GOT3 (cell line): Measurements from ENCODE around the gene TSC2.
"Not testable (repeated sequence)": the region's sequence is repeated elsewhere in the genome, so short reads cannot be mapped to it uniquely, and the experiment has no call there.

ENCODE experiments used
- DNase-seq: peaks from one replicate; lab custom pipeline; 2025; ENCODE audit warnings: mixed read lengths; lab: John Stamatoyannopoulos, UW

Gene TSC2

DNA sequence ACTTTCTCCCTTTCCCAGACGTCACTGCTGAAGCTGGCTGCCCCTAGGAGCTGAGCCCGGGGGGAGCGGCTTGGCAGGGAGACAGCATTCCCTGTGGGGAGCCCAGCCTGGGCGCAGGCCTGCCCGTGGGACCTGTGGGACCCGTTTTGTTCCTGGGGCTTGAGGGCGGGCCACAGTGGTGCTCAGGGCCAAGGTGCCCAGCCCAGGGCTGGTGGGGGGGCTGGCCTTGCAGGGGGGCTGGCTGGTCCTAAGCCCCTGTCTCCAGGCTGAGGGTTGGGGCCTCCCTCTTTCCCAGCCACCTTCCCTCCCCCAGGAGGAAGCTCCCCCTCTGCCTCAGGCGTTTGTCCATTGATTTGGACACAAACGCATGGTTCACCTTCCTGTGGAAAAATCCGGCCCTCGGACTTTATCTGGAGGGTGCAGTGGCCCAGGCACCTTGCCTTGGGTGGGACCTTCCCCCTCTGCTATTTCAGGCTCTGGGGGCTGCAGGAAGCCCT lies 16.7 kb upstream of the TSC2 start:
- no peak for DNase-seq

DNA sequence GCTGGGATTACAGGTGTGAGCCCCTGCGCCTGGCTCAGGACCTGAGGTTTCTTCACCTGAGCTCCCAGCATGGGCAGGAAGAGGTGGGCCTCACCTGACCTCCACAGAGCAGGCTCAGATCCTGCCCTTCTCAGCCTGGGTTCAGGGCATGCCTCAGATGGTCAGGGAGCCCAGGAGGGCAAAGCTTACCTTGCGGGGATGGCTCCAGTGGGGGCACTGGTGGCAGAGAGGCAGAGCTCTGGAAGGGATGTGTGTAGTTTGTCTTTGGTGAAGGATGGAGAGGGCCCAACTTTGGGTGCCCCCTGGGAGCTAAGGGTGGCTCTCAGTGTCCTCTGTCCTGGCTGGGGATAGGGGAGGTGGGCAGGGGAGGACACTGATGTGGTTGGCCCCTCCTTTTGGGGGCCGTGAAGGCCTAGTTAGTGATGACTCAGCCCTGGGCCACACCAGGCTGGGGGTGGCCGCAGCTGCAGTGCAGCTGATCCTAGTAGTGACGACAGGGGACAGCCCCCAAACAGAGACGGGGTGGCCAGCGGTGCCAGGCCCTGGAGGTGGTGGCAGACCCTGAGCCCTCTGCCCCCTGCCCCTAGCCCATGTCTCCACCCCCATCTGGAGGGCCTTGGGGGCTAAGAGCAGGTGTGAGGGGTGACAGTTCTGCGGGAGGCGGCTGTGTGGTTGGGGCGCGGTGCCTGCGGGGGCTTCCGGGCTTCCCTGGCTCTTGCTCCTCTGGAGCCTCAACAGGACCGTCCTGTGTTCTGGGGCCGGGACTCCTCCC lies 15.3 kb upstream of the TSC2 start:
- DNase-seq = no peak

DNA sequence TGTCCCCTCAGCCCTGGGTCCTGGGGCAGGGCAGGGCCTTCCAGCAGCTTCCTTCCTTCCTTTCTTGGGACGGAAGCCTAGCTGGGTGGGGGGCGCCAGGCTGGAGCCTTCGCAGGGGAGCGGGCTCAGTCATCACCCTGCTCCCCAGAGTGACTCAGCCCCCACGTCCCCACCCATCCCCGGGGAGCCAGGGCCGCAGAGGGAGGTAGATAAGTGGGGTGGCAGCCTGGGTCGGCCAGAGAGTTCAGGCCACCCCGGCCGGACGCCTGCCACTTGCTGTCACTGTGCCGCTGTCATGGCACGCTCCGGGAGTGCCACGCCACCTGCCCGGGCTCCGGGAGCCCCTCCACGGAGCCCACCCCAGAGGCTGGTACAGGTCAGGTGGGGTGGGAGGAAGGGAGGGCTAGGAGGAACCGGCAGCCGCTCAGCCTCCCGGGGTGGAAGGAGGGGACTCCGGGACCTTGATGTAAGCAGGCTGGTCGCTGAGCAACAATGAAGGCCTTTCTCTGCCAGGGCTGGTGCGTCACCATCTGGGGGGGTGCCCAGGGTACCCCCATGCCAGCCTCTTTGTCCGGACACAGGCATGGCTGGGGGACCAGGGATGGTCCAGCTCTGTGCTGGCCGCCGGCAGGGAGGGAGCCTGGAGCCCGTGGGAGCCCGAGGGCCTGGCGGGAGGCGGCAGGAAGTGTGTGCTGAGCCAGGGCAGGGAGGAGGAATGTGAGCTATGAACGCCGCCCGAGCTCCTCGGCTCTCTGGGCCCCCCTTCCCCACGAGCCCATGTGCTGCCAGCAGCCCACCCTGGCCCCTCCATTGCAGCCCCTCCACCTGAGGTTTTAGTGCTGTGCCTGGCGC lies 14.5 kb upstream of the TSC2 start:
- DNase-seq = no peak

DNA sequence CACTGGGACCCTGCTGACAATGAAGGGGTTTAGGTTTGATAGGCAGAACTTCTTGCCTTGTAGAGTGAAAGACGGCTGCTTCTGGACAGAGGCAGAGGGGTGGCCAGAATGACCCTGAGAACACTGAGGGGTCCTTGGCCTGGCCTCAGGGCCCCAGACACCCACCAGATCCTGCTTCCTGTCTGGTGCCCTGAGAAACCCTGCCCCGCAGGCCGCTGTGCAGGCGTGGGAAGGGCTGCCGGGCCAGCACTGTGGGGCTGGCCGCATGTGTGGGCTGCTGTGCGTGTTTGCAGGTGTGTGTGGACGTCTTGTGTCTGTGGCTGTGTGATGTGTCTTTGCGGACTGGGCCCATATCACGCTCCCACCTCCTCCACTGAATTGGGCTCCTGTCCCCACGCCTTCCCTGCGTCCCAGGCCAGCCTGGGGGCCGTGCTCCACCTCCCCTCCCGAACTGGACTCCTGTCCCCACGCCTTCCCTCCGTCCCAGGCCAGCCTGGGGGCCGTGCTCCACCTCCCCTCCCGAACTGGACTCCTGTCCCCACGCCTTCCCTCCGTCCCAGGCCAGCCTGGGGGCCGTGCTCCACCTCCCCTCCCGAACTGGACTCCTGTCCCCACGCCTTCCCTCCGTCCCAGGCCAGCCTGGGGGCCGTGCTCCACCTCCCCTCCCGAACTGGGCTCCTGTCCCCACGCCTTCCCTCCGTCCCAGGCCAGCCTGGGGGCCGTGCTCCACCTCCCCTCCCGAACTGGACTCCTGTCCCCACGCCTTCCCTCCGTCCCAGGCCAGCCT lies 13.7 kb upstream of the TSC2 start:
- DNase-seq = not testable (repeated sequence)

DNA sequence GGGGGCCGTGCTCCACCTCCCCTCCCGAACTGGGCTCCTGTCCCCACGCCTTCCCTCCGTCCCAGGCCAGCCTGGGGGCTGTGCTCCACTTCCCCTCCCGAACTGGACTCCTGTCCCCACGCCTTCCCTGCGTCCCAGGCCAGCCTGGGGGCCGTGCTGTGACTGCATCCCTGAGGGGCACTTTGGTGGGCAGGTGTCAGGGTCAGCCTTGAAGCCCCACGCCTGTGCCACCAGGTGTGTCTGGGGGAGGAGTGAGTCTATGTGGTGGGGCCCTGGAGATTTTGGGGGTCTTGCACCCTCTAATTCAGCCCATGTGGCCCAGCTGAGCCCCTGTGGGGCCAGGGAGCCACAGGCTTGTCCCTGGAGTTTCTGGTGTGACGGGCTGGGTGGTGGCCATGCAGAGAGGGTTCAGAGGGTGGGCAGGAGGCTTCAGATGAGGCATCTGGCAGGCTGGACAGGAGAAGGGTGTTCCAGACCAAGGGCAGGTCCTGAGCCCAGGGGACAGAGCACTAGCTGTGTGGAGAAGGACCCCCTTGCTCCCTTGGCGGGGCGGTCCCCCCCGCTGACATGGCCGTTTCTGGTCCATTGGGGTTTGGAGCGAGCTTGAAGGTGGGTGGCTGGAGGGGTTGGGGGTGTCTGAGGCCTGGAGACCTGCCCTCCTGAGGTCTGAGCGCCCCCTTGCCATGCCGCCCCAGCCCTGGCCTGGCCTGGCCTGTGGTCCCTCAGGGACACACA lies 12.9 kb upstream of the TSC2 start:
- no peak for DNase-seq

DNA sequence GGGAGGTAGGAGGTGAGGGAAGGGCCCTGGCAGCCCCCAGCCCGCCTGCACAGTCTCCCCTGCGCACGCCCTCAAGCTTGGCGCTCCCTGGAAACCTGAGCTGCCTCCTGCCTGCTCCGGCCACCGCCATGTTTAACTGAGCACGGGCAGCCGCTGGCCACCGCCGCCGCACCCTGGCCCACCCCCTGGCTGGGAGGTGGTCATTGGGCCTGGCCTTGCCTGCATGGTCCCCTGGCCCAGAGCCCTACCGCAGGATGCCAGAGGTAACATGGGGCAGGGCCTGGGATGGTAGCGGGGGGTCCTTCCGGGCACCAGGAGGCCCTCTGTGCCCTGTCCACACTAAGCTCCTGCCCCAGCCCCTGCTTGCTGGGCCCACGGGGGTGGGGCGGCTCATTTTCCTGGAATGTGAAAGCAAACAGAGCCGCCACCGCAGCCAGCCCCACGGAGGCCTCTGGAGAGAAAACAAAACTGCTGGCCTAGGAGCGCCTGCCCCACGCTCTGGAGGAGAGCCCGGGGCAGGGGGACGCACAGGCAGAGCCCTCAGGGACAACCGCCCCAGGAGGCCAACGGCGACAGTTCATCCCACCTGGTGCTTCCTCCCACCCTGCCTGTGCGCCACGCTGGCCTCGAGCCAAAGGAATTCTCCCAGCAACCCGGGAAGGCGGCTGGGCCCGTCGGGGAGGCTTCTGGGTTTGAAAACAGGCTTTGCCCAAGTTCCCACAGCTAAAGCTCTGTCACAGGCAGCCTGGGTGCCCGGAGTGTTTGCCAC lies 12.2 kb upstream of the TSC2 start:
- DNase-seq = peak; percentile 11

DNA sequence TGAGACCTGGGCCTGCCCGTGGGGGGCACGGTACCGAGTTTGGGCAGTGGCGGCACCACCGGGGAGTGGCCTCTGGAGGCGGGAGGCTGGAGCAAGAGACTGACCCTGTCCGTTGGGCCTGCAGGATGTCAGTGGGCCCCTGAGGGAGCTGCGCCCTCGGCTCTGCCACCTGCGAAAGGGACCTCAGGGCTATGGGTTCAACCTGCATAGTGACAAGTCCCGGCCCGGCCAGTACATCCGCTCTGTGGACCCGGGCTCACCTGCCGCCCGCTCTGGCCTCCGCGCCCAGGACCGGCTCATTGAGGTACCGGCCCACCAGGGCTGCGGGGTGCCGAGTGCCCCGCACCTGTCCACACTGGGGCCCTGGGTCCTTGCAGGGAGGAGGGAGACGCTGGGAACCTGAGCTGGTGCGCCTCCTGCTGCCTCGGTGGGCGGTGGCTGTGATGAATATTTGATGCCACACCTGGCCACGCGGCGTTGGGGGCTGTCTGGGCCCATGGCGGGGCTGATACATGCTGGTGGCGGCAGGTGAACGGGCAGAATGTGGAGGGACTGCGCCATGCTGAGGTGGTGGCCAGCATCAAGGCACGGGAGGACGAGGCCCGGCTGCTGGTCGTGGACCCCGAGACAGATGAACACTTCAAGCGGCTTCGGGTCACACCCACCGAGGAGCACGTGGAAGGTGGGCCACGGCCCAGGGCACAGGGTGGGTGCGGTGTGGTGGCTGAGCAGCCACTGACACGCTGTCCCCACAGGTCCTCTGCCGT lies 11.4 kb upstream of the TSC2 start:
- no peak for DNase-seq

DNA sequence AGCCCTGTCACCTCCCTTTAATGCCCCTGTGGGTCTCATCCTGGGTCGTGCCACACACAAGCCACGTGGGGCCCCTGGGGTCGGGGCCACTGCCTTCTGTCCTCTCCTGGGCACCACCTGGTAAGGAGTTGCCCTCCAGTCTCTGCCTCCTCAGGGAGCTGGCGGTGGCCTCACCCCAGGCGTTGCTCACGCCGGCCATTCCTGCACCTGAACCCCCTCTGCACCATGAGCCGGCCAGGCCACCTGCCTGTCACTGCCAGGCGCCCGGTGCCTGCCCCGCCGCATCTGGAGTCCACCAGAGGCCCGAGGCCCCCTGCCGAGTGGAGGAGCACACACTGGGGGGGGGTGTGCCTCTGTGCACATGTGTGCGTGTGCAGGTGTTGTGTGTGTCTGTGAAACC lies 10.7 kb upstream of the TSC2 start:
- no peak for DNase-seq

DNA sequence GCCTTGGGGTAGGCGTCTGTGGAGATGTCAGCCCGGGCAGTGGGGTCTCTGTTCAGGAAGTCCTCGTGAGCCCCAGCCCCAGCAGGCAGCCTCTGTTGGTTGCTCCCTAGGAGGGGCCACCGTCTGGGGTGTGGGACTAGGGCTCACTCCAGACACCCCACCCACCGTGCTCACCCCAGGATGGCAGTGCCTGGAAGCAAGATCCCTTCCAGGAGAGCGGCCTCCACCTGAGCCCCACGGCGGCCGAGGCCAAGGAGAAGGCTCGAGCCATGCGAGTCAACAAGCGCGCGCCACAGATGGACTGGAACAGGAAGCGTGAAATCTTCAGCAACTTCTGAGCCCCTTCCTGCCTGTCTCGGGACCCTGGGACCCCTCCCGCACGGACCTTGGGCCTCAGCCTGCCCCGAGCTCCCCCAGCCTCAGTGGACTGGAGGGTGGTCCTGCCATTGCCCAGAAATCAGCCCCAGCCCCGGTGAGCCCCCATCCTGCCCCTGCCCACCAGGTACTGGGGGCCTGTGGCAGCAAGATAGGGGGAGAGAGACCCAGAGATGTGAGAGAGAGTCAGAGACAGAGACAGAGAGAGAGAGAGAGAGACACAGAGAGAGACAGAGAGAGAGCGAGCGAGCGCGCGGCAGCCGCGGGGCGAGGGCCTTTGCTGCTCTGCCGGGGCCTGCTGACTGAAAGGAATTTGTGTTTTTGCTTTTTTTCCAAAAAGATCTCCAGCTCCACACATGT lies 10.0 kb upstream of the TSC2 start:
- no peak for DNase-seq

DNA sequence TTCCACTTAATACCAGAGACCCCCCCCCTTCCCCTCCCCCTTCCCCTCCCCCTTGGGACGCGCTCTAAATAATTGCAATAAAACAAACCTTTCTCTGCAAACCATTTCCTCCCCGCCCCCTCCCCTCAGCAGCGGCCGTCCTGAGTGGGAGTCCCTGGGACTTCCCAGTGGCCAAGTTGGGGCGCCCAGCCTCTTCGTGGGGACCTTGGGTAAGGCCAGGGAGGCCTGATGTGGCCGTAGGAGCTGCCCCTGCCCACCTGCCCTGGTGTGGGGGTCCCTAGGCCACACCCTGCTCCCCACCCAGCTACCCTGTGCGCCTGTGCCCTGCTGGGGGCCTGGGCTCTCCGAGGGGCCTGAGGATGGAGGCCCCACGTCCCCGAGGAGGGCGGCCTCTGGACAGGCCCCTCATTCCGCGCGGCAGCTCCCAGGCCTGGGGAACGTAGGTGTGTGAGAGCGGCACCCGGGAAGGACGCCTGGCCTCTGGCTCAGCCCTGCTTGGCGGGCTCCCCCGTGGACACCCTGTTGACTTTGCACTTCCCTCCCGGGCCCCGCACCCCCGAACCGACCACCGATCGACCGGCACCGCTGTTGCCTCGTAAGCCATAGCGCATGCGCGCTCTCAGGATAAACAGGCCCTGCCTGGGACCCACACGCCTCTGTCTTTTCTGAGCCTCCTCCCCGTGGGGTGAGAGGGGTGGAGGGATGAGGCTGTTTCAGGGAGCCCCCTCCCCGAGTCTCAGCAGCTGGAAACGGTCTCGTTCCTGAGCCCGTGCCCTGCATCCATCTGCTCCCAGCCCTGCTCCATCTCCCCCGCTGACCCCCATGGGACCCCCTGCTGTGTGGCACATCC lies 9.2 kb upstream of the TSC2 start:
- DNase-seq = no peak

DNA sequence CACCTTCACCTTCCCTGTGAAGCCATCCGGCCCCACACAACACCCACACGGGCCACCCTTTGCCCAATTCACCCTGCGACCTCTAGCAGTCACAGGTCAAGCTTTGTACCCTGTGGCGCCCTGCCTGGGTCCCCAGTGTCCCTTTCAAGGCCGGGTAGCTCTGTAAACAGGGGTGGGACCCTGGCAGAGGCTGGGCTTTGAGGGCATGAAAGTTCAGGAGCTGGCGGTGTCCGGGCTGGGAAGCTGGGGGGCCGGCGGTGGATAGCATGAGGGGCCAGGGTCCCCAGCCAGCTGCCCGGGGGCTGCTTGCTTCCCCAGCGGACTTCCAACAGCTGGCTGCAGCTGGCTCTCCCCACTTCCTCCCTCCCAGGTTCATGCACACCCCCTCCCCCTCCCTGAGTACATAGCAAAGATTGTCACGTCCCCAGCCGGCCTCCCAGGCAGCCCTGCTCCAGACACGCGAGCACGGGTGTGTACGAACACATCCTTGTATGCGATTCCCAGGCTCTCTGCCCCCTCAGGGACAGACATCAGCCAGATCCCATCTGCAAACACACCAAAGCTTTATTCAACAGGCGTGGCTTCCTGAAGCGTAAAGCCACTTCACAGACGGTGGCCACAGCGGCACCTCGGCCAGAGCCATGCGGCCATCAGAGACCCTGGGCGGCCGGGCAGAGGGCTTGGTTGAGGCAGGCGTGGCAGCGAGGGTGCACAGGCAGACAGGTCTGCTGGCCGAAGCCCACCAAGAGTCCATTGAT lies 8.3 kb upstream of the TSC2 start:
- no peak for DNase-seq

DNA sequence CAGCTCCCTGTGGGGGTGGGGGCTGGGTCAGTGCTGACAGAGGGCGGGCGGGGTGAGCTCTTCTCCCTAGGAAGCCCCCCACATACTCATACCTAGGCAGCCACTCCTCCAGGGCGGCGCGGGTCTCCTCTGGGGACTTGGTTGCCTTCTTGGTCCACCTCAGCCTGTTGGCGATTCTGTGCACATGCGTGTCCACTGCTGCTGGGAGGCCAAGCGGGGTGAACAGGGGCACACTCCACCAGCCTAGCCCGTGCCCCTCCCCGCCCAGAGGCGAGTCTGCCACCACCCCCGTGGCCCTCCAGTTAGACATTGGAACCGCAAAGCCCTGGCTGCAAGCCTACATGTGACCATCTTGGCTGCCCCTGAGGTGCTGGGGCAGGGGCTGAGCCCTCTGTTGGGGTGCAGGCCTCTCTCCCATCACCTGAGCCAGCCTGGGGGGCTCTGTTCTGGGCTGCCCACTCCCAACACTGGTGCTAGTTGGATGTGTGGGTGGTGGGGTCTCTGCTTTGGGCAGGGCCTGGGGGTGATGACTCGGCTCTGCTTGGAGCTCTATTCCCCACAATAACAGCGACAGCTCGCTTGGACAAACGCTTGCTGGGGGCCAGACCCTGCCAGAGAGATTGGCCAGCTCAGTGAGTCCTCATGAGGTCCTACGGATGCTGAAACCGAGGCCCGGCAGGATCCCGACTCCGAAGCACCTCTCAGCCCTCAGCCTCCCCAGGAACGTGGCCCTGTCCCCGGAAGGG lies 7.6 kb upstream of the TSC2 start:
- no peak for DNase-seq

DNA sequence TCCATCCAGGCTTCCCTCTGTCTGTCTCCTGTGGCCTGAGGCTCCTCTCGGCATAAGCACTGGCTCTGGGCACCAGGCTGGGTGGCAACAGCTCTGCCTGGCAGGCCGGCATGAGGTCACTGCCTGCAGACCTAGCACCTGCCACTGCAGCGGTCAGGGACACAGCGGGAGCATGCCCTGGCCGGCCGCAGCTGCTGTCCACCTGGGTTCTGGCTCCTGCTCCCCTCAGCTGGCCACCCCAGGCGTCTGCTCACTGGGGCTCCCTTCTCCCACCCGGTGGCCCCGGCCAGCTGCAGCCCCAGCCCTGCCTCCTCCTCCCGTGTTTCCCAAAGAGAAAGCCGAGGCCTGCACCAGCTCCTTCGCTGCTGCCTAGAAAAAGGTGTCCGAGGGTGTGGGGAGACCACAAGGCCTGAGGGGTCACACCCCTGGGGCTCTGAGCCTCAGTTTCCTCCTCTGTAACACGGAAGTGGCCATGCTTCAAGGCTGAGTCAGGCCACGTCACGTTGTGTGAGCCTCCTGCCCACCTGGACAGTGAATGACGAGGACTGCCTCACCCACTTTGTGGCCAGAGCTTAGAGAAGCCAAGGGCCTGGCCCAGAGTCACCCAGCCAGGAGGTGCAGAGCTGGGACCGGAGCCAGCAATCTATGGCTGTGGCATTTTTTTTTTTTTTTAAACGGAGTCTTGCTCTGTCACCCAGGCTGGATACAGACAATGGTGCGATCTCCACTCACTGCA lies 6.8 kb upstream of the TSC2 start:
- no peak for DNase-seq

DNA sequence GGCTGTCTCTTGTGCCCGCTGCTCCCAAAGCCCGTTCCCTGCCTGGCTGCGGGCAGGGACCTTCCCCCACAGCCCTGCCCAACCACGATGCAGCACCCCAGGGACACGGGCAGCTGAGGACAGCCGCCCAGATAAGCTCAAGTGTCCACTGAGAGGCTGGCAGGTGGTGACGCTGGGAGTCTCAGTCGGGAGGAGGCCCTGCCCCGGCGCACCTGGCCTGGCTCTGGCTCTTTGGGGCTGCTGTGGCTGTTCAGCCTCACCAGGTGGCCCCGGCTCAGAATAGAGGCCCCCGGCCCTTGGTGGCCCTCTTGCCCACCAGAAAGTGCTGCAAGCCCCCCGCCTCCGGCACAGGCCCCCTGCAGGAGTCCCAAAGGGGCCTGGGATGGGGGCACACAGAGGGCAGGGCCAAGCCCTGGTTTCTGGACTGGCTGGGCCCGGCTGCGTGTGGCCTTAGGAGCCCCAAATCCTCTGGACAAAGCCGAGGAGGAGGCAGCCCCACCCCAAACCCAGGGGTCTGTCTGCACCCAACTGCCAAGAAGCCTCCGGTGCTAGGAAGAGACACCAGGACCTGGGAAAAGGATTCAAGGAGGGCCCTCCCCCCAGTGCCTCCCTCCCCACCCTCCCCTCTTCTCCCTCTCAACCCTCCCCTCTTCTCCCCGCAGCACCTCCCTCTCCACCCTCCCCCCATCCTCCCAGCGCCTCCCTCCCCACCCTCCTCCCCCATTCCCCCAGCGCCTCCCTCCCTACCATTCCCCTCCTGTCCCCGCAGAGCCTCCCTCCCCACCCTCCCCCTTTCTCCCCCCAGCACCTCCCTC lies 5.4 kb upstream of the TSC2 start:
- DNase-seq = no peak

DNA sequence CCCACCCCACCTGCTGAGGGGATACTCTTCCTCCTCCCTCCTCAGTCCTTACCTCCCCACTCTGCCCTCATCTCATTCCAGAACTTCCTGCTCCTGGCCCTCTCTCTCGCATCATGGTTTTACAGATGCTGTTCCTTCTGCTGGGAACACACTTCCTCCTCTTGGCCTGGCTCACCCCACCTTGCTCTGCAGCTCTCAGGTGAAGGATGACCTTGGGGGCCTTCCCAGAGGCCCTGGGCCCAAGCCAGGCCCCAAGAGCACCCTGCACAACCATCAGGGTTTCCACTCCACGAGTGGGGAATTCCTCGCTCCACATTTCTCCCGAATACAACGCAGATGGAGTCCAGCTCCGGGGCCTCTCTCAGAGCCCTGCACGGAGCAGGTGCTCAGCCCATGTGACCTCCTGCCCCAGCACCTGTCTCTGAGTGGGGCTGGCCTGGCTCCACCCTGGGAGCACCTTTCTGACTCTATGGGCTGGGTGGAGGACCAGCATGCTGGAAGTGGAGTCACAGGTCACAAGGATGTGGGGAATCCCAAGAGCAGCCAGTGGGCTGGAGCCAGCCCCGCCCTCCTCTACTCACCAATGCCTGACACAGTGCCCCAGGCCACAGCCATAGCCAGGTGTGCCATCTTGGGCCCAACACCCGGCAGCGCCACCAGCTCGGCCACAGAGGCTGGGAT lies 4.7 kb upstream of the TSC2 start:
- no peak for DNase-seq
